ENCODE data around the gene JUND. TPM values are rescaled to one million over a fixed set of nuclear protein-coding genes. Genes with fewer than 3 reads are reported as not detected.
A peak's percentile ranks its signal among the peaks of the same experiment; 100 is the strongest.

JUND gene
- total and polyA plus RNA-seq, 8 donors = 43.1 to 232 (median 122) TPM

- intact Hi-C loops (cut with DNase I) = no loop called here
- ATAC-seq = no peak
- Histone ChIP-seq H3K9me3 (no peaks in the 10 kb centered on the region), H3K4me3 (no peak overlapping the region), H3K27ac (no peak overlapping the region), H3K36me3 (no peaks in the 10 kb centered on the region), H3K4me1 (no peaks in the 10 kb centered on the region), H3K27me3 (no peaks in the 10 kb centered on the region)
- no peak for DNase-seq
- TF ChIP-seq, protein P1, sequence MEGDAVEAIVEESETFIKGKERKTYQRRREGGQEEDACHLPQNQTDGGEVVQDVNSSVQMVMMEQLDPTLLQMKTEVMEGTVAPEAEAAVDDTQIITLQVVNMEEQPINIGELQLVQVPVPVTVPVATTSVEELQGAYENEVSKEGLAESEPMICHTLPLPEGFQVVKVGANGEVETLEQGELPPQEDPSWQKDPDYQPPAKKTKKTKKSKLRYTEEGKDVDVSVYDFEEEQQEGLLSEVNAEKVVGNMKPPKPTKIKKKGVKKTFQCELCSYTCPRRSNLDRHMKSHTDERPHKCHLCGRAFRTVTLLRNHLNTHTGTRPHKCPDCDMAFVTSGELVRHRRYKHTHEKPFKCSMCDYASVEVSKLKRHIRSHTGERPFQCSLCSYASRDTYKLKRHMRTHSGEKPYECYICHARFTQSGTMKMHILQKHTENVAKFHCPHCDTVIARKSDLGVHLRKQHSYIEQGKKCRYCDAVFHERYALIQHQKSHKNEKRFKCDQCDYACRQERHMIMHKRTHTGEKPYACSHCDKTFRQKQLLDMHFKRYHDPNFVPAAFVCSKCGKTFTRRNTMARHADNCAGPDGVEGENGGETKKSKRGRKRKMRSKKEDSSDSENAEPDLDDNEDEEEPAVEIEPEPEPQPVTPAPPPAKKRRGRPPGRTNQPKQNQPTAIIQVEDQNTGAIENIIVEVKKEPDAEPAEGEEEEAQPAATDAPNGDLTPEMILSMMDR (IDR thresholded peaks at IDR 0.05) = no peak
Observed at GRCh38 chr19:18245297-18245696, 36.1 kb downstream of the JUND start.

GRCh38 chr19:18239303-18239702 lies 42.1 kb downstream of the JUND start:
- intact Hi-C loops (cut with DNase I) = no loop called here
- H3K9me3 ChIP-seq = no peaks in the 10 kb centered on the region
- TF ChIP-seq, protein P1 (IDR thresholded peaks at IDR 0.05) = no peak
- DNase-seq (no peak), ATAC-seq (peak; percentile 18)
- H3K27ac ChIP-seq = no peak overlapping the region
- no peaks in the 10 kb centered on the region for H3K36me3 ChIP-seq
- H3K4me1 ChIP-seq = no peaks in the 10 kb centered on the region
- peaks cover 0 to 28% of the 10 kb centered on the region in 2 donors for H3K27me3 ChIP-seq
- no peak overlapping the region for H3K4me3 ChIP-seq

GRCh38 chr19:18234194-18234593 lies 47.2 kb downstream of the JUND start:
- Histone ChIP-seq H3K27ac (no peak overlapping the region), H3K36me3 (no peaks in the 10 kb centered on the region), H3K27me3 (peaks cover 0 to 69% of the 10 kb centered on the region in 2 donors), H3K9me3 (no peaks in the 10 kb centered on the region), H3K4me3 (no peak overlapping the region), H3K4me1 (peaks cover 0 to 3% of the 10 kb centered on the region in 2 donors)
- ATAC-seq = no peak
- DNase-seq = no peak
- TF ChIP-seq, protein P1 (IDR thresholded peaks at IDR 0.05) = no peak
- intact Hi-C loops (cut with DNase I) = no loop called here

GRCh38 chr19:18233224-18233825 lies 48.1 kb downstream of the JUND start:
- Histone ChIP-seq H3K27me3 (peaks cover 0 to 76% of the 10 kb centered on the region in 2 donors), H3K27ac (no peak overlapping the region), H3K4me1 (peaks cover 0 to 3% of the 10 kb centered on the region in 2 donors), H3K9me3 (no peaks in the 10 kb centered on the region), H3K4me3 (no peak overlapping the region), H3K36me3 (no peaks in the 10 kb centered on the region)
- intact Hi-C loops (cut with DNase I) = no loop called here
- TF ChIP-seq, protein P1 (IDR thresholded peaks at IDR 0.05) = no peak
- DNase-seq (peak in 1 of 4 donors; percentile 86), ATAC-seq (peak; percentile 94)

DNA sequence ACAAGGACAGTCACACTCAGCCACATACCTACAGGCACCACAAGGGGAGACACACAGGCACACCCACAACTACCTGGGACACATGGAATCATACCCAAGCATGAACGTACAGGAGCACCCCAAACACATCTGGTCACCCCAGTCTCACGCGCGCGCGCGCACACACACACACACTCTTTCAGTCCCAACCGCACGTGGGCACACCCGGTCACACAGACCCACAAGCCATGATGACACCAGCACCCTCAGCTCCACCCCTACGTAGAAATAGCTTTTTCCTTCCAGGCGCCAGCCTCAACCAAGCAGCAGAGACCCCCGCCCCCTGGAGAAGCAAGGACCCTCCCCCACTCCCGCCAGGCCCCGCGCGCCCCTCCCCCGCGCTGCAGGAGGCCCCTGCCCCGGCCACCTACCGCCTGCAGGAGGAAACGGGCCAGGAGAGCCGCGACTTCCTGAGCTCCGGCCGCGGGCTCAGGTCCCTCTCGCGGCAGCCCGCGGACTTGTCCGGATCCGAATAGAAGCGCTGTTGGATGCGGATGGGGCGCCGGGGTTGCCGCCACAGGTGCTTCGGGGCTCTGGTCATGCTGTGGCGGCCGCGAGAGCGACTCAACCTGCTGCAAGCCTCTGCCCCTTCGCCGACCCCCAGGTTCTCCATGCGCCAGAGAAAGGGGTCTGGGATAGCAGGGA lies 48.7 kb downstream of the JUND start:
- no peaks in the 10 kb centered on the region for H3K9me3 ChIP-seq
- DNase-seq = no peak
- peaks cover 0 to 82% of the 10 kb centered on the region in 2 donors for H3K27me3 ChIP-seq
- H3K4me3 ChIP-seq = no peak overlapping the region
- H3K27ac ChIP-seq = no peak overlapping the region
- ATAC-seq = peak; percentile 27
- H3K4me1 ChIP-seq = peaks cover 0 to 3% of the 10 kb centered on the region in 2 donors
- TF ChIP-seq, protein P1 (IDR thresholded peaks at IDR 0.05) = no peak
- H3K36me3 ChIP-seq = no peaks in the 10 kb centered on the region
- intact Hi-C loops (cut with DNase I) = no loop called here
